IPS-11a (cell line): ENCODE results near the gene AMBP.

Experiments used
- H3K4me3 ChIP-seq: one replicate; pipeline ENCODE4 v1.5.1; 2013; ENCODE audit warnings: low read depth, low read length, control low read depth

AMBP gene

GRCh38 chr9:114078021-114078780 is at the start of gene AMBP:
TSS of gene AMBP (minus strand) at chr9:114078300. CDS start at chr9:114078209, 91 bp downstream.
- no peak within 1 kb of the TSS for H3K4me3 ChIP-seq

- no peak overlapping the region for H3K4me3 ChIP-seq
Observed at GRCh38 chr9:114126247-114127060, 48.4 kb upstream of the AMBP start.

GRCh38 chr9:114125476-114126013 is 47.4 kb upstream of the AMBP start:
- H3K4me3 ChIP-seq = no peak overlapping the region

- no peak overlapping the region for H3K4me3 ChIP-seq
Observed at GRCh38 chr9:114124666-114125475, 46.8 kb upstream of the AMBP start.

GRCh38 chr9:114124138-114124537 is 46.0 kb upstream of the AMBP start:
- H3K4me3 ChIP-seq = no peak overlapping the region

- no peak overlapping the region for H3K4me3 ChIP-seq
Observed at GRCh38 chr9:114123031-114123977, 45.2 kb upstream of the AMBP start.

- H3K4me3 ChIP-seq = no peak overlapping the region
Observed at GRCh38 chr9:114122136-114123027, 44.3 kb upstream of the AMBP start.

GRCh38 chr9:114121227-114122135 is 43.4 kb upstream of the AMBP start:
- no peak overlapping the region for H3K4me3 ChIP-seq

- no peak overlapping the region for H3K4me3 ChIP-seq
Observed at GRCh38 chr9:114120192-114121014, 42.3 kb upstream of the AMBP start.

- H3K4me3 ChIP-seq = no peak overlapping the region
Observed at GRCh38 chr9:114119242-114120191, 41.4 kb upstream of the AMBP start.

GRCh38 chr9:114117996-114118830 is 40.1 kb upstream of the AMBP start:
- no peak overlapping the region for H3K4me3 ChIP-seq

- no peak overlapping the region for H3K4me3 ChIP-seq
Observed at GRCh38 chr9:114117614-114117995, 39.5 kb upstream of the AMBP start.

- no peak overlapping the region for H3K4me3 ChIP-seq
Observed at GRCh38 chr9:114116126-114116747, 38.1 kb upstream of the AMBP start.

- no peak overlapping the region for H3K4me3 ChIP-seq
Observed at GRCh38 chr9:114115654-114116125, 37.6 kb upstream of the AMBP start.
